Measurements from ENCODE around the gene KCNJ4. TPM values are rescaled to one million over a fixed set of nuclear protein-coding genes. Genes with fewer than 3 reads are reported as not detected.
A peak's percentile ranks its signal among the peaks of the same experiment; 100 is the strongest.
"Not testable (repeated sequence)": the region's sequence is repeated elsewhere in the genome, so short reads cannot be mapped to it uniquely, and the experiment has no call there.

The KCNJ4 gene
- total RNA-seq, 1 donor from 2014 or later = 16.0 TPM

DNA sequence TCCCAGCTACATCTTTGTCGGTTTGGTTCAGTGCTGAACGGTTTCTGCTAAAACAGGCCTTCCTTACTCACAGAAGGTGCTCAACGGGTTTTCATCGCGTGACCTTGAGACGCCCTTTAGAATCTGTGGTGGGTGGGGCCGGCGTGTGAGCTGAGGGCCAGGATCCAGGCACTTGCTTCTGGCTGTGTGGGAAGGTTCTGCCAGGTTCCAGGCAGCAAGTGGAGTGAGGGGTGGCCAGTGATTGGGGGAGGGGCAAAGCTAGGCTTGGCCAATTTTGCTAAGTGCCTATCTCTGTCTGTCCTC, 35.2 kb downstream of the KCNJ4 start:
- peak; percentile 60 for DNase-seq (ENCODE audit: missing footprints)
- intact Hi-C loops (cut with DNase I) = loop anchor here (5.0 kb wide), 1 partner anchor 42 kb away; no protein-coding TSS in a partner anchor
- ATAC-seq = no peak

DNA sequence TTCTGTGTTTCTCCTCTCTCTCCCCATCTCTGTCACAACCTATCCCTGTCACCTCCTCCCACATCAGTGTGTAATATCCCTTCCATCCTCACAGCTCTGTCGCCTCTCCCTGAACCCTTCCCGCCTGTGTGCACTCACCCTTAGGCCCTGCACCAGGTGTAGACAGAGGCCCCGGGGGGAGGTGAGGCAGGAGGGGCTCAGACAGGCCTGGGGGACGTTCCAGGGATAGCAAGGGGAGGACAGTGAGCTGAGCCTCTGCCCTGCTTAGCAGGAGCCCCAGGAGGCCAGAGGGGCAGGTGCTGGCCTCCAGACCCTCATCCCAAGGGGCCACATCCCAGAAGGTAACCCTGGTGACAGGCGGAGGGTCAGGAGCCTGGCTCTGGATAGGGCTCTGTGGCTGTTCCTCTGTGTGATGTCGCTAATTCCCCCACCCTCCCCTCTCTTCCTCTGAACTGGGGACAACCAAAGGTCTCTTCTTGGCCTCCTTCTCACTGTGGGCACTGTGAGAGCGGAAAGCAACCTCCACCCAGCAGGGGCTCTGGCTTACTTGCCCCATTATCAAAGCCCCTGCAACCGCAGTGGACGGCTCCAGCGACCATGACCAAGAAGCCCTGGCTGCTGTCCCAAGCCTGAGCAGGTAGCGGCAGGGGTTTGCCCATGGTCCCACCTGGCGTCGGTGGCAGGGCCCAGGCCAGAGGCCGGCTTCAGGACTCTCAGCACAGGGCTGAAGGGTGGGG, 35.7 kb downstream of the KCNJ4 start:
- intact Hi-C loops (cut with DNase I) = loop anchor here (5.0 kb wide), 1 partner anchor 43 kb away; no protein-coding TSS in a partner anchor
- ATAC-seq = no peak
- DNase-seq (ENCODE audit: missing footprints) = peak; percentile 58

DNA sequence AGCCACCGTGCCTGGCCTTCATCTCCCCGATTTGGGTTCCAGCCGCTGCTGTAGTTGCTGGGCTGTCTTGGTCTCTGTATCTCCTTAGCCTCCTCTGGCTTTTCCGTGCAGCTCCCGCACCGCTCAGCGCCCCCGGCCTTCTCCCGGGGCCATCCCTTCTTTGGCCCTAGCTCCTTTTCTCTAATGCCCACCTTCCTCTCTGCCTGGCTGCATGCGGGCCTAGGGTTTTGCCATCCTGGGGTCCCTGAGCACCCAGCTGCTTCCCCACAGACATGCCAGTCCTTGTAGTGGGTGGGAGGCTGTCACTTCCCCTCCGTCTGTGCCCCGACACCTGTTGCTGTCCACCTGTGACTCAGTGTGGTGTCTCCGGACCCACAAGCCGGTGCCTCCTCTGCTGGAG, 36.4 kb downstream of the KCNJ4 start:
- intact Hi-C loops (cut with DNase I) = loop anchor here (5.0 kb wide), 1 partner anchor 44 kb away; no protein-coding TSS in a partner anchor
- ATAC-seq = no peak
- no peak for DNase-seq (ENCODE audit: missing footprints)

DNA sequence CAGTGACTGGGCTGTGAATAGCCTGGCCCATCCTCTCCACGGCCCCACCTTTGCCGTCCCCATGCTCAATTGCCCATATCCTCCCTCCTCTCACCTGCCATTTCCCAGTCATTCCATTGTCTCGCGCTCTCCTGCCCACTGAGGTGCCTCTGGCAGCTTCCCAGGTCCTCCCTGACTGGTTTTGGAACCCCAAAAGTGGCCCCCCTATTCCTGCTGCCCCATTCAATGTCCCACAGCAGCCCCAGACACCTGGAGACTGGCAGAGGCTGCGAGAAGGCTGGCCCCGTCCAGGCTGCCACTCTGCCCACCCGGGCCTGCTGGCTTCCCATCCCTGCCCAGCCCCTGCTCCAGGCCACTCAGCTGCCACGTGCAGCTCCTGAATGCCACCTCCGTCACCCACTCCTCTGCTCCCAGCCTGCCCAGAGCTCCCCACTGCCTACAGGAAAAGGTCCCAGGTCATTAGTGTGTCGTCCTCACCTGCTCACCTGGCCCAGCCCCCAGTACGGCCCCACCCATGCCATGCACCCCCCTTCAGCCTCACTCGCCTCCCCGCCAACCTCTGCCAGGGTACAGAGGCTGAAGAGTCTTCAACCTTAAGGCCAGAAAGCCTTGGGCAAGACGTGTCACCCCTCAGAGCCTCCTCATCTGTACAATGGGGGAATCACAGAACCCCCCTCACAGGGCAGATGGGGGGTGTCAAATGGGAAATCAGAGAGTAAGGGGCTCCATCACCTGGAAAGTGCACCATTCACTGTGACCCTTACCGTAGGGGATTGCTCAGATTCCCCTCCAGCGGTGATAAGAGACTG, 37.5 kb downstream of the KCNJ4 start:
- DNase-seq (ENCODE audit: missing footprints) (no peak), ATAC-seq (no peak)
- intact Hi-C loops (cut with DNase I) = loop anchor here (5.0 kb wide), 1 partner anchor 45 kb away; no protein-coding TSS in a partner anchor

DNA sequence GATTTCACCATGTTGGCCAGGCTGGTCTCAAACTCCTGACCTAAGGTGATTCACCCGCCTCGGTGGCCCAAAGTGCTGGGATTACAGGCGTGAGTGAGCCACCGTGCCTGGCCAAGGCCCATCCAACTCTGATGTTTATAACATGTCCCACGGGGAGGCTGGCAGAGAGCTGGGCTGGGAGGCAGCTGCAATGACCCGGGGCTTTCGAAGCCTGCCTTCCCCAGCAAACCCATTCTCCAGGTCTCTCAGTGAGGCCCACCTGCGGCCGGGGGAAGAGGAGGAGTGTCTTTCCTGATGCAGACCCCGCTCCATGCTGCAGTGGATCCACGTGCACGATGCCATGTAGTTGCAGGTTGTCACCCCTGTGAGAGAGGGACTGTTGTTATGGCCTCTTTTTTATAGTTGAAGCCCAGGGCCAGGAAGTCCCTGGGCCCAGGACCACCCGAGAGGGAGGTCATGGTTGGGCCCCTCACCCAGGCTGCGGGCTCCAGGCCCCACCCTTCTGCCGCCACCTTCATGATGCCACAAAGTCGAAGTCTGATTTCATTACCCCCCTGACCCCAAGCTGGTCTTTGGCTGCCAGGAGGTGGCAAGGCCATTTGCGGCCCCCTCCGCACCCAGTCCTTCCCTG, 38.3 kb downstream of the KCNJ4 start:
- intact Hi-C loops (cut with DNase I) = loop anchor here (5.0 kb wide), 1 partner anchor 46 kb away; no protein-coding TSS in a partner anchor
- ATAC-seq = no peak
- no peak for DNase-seq (ENCODE audit: missing footprints)

DNA sequence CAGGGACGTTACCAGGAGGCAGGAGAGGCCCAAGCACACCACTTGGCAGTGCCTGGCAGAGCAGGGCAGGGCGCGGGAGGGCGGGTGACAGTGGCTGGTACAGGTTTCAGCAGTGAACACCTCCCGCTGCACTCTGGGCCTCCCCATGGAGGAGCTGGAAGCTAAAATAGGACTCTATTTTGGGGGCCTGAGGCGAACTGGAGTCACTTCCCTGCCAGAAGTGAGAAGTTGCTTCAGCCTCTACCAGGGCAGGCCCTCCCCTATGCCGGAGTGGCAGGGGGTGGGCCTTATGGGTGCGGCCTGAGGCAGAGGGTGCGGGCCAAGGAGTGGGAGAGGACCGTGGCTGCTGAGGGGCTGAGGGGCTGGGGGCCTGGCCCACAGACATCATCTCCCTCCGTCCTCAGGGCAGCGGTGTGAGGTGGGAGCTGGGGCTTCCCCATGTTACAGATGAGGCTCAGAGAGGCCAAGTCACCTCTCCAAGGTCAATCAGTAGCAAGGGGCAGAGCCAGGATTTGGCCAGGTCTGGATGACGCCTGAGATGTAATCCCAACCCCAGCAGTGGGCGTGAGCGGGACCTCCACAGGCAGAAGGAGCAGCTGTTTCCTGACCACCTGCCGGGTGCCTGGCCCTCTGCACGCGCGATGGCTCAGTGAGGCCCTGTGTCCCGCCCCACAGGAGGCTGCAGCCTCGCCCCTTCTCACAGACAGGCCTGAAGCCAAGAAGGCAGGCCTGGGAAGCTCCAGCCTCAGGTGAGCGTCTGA, 39.3 kb downstream of the KCNJ4 start:
- ATAC-seq (peak; percentile 71), DNase-seq (ENCODE audit: missing footprints) (no peak)
- intact Hi-C loops (cut with DNase I) = loop anchor here (5.0 kb wide), 1 partner anchor 47 kb away; no protein-coding TSS in a partner anchor

DNA sequence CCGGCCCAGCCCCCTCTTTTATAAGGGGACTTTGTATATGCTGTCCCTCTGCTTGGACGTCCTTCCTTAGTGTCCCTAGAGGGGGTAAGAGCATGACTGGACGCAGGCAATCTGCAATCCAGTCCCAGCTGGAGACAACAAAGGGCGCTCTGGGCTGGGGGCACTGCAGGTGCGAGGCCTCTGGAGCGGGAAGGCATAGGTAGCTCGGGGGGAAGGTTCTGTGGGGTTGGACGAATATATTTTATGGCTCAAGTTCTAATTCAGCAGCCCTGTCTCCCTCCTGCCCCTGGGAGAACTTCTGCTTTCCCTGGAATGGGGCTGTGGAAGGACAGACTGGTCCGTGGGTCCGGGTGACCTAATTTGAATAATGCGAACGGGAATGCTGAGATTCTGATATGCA, 40.0 kb downstream of the KCNJ4 start:
- intact Hi-C loops (cut with DNase I) = loop anchor here (5.0 kb wide), 1 partner anchor 47 kb away; no protein-coding TSS in a partner anchor
- ATAC-seq (no peak), DNase-seq (ENCODE audit: missing footprints) (no peak)

DNA sequence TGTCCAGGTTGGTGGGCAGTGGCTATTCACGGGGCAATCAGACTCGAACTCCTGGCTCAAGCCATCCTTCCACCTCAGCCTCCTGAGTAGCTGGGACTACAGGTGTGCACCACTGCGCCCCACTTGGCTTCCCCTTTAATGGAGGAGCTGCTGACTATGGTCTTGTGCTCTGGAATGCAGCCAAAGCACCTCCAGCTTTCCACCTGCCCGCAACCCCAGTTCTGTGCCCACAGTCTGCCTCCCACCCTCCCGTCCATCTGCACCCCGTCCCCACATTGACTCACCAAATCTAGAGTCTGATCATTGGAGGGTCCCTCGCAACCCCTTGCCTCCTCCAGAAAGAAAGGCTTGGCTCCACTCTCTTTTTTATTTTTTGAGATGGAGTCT, 41.0 kb downstream of the KCNJ4 start:
- intact Hi-C loops (cut with DNase I) = no loop called here
- ATAC-seq (no peak), DNase-seq (ENCODE audit: missing footprints) (no peak)

DNA sequence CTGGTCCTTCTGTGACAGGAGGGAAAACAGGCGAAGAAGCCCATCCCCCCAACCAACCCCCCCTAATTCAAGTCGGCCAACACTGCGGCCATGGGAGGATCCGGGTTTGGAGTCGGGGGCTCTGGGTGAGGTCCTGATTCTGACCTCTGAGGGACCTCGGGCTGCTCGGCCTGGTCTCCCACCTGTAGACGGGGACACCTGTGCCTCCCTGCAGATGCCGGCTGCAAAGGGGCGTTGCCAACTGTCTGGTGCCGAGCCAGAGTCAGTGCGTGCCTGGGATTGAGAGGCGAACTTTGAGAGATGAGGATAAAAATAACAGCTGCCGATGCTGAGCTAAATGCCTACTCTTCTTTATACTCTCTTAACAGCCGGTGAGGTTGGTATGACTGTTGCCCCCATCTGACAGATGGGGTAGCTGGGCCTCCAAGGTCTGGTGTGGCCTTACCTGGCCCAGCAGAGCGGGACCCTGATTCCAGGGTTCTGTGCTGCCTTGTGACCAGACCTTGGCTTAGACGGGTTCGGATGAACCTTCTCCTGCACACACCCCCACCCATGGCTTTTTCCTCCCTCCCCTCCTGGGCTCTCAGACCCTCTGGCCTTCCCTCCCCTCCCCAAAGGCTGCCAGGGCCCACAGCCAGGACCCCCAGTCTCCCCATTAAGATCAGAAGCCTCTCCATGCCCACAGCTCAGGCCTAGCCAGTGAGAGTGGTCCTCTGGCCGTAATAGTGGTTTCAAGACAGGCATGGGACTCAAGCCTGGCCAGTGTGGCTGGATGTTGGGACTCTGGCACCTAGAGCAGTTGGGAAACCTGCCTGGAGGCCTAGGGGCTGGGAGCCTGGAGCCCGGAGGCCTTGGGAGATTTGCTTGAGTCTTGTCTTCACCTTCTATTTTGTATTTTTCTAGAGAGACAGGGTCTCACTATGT, 41.7 kb downstream of the KCNJ4 start:
- ATAC-seq (peak; percentile 45), DNase-seq (ENCODE audit: missing footprints) (no peak)
- intact Hi-C loops (cut with DNase I) = no loop called here

DNA sequence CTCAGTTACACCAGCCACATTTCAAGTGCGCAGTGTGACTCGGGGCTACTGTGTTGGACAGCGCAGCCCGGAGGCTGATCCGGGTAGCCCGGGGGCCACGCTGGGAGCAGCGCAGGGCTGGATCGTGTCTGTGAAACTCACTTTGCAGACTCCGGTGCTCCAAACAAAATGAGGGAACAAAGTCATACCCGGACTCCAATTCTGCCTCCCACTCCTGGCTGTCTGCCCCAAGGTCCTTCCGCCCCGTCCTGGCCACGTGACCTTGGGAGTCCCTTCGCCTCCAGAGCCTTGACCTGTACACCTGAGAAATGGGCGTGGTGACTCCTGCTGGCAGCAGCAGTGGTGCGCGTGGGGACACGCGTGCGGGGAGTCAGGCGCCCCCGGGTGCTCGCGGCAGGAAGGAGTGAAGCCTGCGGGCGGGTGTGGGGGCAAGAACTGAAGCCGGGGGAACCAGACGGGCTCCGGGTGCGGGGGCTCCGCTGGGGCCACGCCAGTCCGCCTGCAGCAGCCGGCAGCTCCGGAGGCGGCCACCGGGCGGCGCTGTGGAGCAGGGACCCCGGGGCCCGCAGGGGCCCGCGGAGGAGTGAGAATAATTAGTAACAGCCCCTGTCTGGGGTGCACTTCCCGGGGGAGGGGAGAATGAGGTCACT, 42.4 kb downstream of the KCNJ4 start:
- ATAC-seq = peak; percentile 18
- DNase-seq (ENCODE audit: missing footprints) = no peak
- intact Hi-C loops (cut with DNase I) = no loop called here

DNA sequence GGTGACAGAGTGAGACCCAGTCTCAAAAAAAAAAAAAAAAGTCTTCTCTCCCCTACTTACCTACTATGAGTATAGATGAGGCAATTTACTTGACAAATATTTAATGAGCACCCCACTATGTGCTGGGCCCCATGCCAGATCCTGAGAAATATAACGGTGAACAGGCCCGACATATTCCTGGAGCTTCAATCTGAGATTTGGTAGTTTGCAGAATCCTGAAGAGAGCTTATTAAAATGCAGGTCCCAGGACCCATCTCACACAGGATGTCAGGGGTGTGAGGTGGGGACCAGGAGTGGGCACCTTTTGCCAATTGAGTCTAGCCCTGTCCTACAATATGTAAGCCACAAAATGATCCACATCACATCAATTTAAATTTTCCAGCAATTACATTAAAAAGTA, 44.0 kb downstream of the KCNJ4 start:
- intact Hi-C loops (cut with DNase I) = no loop called here
- DNase-seq (ENCODE audit: missing footprints) (no peak), ATAC-seq (no peak)

DNA sequence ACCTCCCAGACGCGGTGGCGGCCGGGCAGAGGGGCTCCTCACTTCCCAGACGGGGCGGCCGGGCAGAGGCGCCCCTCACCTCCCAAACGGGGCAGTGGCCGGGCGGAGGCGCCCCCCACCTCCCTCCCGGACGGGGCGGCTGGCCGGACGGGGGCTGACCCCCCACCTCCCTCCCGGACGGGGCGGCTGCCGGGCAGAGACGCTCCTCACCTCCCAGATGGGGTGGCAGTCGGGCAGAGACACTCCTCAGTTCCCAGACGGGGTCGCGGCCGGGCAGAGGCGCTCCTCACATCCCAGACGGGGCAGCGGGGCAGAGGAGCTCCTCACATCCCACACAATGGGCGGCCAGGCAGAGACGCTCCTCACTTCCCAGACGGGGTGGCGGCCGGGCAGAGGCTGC, 45.1 kb downstream of the KCNJ4 start:
- intact Hi-C loops (cut with DNase I); DNase-seq (ENCODE audit: missing footprints); ATAC-seq: not testable (repeated sequence)

DNA sequence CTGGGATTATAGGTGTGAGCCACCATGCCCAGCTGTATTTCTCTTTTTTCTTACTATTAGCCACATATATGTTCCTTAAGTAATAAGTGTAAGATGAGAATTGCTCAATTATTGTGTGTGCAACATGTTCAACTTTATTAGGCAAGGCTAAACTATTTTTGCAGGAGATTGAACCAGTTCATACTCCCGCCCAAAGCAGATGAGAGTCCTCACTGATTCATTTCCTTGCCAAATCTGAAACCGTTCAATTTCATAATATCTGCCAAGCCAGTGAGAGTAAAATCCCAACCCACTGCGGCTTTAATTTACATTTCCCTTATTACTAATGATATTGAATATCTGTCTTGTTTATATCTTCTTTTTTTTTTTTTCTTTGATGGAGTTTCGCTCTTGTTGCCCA, 48.4 kb downstream of the KCNJ4 start:
- no peak for ATAC-seq
- no peak for DNase-seq (ENCODE audit: missing footprints)
- intact Hi-C loops (cut with DNase I) = no loop called here

DNA sequence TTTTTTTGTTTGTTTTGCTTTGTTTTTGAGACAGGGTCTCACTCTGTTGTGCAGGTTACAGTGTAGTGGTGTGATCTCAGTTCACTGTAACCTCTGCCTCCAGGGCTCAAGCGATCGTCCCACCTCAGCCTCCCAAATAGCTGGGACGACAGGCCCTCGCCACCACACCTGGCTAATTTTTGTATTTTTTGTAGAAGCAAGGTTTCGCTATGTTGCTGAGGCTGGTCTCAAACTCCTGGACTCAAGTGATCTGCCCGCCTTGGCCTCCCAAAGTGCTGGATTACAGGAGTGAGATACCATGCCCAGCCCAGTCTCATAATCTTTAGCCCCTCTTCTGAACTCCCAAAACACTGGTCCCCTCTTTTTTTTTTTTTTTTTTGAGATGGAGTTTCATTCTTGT, 50.6 kb downstream of the KCNJ4 start:
- intact Hi-C loops (cut with DNase I) = no loop called here
- no peak for DNase-seq (ENCODE audit: missing footprints)
- ATAC-seq = no peak

DNA sequence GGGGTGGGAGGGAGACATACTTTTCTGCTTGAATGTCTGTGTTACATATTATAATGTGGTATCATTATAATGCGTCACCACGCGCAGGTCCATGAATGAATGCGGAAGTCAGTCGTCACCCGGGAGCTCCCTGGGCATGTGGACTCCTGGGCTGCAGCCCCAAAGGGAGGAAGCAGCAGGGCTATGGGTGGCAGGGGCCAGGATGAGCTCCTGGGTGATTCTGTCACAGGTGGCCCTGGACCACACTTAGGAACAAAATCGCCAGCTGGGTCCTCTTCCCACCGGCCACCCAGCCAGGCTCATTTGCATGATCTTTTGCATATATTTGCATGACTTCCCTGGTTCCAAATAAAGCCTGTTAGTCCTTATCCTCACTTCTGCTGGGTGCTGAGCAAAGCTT, 51.2 kb downstream of the KCNJ4 start:
- no peak for ATAC-seq
- intact Hi-C loops (cut with DNase I) = no loop called here
- no peak for DNase-seq (ENCODE audit: missing footprints)

DNA sequence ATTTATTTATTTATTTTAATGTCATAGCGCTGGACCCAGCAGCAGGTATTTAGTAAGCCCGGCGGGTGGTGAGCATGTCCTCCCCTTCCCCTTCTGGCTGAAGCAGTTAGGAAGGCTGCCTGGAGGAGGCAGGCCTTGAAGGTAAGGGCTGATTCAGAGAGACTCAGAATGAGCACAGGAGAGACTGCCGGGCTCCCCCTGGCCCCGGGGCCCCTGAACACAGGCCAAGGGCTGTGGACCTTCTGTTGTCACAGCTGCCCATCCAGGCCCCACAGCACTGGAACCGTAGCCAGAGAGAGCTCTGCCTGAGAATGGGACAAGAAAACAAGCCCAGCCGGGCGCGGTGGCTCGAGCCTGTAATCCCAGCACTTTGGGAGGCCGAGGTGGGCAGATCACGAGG, 52.8 kb downstream of the KCNJ4 start:
- intact Hi-C loops (cut with DNase I) = no loop called here
- ATAC-seq (no peak), DNase-seq (ENCODE audit: missing footprints) (no peak)

DNA sequence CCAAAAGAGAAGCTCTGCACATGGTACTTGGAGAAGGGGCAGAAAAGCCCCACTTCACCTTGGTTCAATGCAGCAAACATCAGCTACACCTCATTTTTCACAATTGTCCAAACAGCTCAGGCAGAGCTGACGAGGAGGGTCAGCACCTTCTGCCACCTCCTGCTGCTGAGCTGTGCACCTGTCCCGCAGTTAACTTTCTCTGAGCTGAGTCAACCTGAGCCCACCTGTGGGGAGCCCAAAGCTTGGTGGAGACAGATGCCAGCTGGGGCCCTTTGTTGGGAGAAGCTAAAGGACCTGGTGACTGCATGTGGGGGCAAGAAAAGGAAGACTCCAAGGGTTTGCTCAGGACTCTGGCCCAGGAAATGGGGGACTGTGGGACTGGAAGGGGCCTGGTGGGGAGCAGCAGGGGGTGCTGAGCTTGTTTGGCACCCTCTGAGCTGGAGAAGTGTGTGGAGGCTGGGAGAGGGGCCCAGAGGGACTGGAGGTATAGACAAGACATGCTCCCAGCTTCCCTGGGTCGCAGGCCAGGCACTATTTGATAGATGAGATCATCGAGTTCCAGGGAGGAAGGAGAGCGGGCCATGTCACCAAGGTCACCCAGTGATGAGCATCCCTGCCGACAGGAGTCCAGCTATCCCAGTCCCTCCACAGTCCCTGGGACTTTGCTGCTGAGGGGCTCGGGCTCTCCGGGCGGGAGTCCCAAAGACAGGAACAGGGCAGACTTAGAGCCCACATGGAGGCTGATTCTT, 53.5 kb downstream of the KCNJ4 start:
- ATAC-seq (no peak), DNase-seq (ENCODE audit: missing footprints) (peak; percentile 64)
- intact Hi-C loops (cut with DNase I) = no loop called here

Data from Right ventricle myocardium inferior (tissue), 1 donor.